Inferior parietal cortex (tissue), 1 donor: ENCODE results near the gene DCTN5.
"Not testable (repeated sequence)": the region's sequence is repeated elsewhere in the genome, so short reads cannot be mapped to it uniquely, and the experiment has no call there.

ENCODE experiments used
- DNase-seq: peaks from one replicate; pipeline ENCODE4 v3.0.0-alpha.2; 2016; ENCODE audit errors: extremely low spot score

The DCTN5 gene

GRCh38 chr16:23640931-23641765 is at the start of gene DCTN5, which contains the start of gene PALB2:
Gene DCTN5, plus strand, starts transcription at chr16:23641466. Its CDS starts 77 bp downstream, at chr16:23641543.
Gene PALB2, minus strand, starts transcription at chr16:23641310. Its CDS starts 153 bp downstream, at chr16:23641157.
- peak; percentile 96 for DNase-seq

- DNase-seq, result no peak
Measured at GRCh38 chr16:23594186-23594585, 47.1 kb upstream of the DCTN5 start.

- no peak for DNase-seq
Measured at GRCh38 chr16:23595246-23595950, 45.9 kb upstream of the DCTN5 start.

- peak; percentile 91 for DNase-seq
Measured at GRCh38 chr16:23595951-23596720, 45.1 kb upstream of the DCTN5 start, which contains the start of gene NDUFAB1. Gene NDUFAB1, minus strand, starts transcription at chr16:23596316. Its CDS starts 26 bp downstream, at chr16:23596290.

GRCh38 chr16:23597003-23597756 is 44.1 kb upstream of the DCTN5 start:
- DNase-seq, result peak; percentile 11

GRCh38 chr16:23607726-23608125 is 33.5 kb upstream of the DCTN5 start:
- no peak for DNase-seq

- no peak for DNase-seq
Measured at GRCh38 chr16:23608194-23608593, 33.1 kb upstream of the DCTN5 start.

GRCh38 chr16:23609929-23610328 is 31.3 kb upstream of the DCTN5 start:
- no peak for DNase-seq

GRCh38 chr16:23610905-23611304 is 30.4 kb upstream of the DCTN5 start:
- not testable (repeated sequence) for DNase-seq

GRCh38 chr16:23611936-23612335 is 29.3 kb upstream of the DCTN5 start:
- no peak for DNase-seq

GRCh38 chr16:23615805-23616204 is 25.5 kb upstream of the DCTN5 start:
- DNase-seq, result no peak

GRCh38 chr16:23624092-23624491 is 17.2 kb upstream of the DCTN5 start:
- no peak for DNase-seq

GRCh38 chr16:23629516-23629915 is 11.8 kb upstream of the DCTN5 start:
- no peak for DNase-seq

GRCh38 chr16:23631874-23632273 is 9.4 kb upstream of the DCTN5 start:
- not testable (repeated sequence) for DNase-seq

GRCh38 chr16:23634461-23635036 is 6.7 kb upstream of the DCTN5 start:
- no peak for DNase-seq

- DNase-seq, result no peak
Measured at GRCh38 chr16:23635958-23636357, 5.3 kb upstream of the DCTN5 start.

GRCh38 chr16:23640615-23640930 is 693 bp upstream of the DCTN5 start:
- DNase-seq, result no peak

GRCh38 chr16:23642246-23642774 is 1.0 kb downstream of the DCTN5 start:
- DNase-seq, result no peak

- no peak for DNase-seq
Measured at GRCh38 chr16:23650674-23651416, 9.6 kb downstream of the DCTN5 start.

GRCh38 chr16:23651943-23652468 is 10.7 kb downstream of the DCTN5 start:
- no peak for DNase-seq
